ENCODE results near the gene H1-8. TPM values are rescaled to one million over a fixed set of nuclear protein-coding genes. Genes with fewer than 3 reads are reported as not detected.

H1-8 gene
- total RNA-seq, 4 donors from 2014 or later: not detected

DNA sequence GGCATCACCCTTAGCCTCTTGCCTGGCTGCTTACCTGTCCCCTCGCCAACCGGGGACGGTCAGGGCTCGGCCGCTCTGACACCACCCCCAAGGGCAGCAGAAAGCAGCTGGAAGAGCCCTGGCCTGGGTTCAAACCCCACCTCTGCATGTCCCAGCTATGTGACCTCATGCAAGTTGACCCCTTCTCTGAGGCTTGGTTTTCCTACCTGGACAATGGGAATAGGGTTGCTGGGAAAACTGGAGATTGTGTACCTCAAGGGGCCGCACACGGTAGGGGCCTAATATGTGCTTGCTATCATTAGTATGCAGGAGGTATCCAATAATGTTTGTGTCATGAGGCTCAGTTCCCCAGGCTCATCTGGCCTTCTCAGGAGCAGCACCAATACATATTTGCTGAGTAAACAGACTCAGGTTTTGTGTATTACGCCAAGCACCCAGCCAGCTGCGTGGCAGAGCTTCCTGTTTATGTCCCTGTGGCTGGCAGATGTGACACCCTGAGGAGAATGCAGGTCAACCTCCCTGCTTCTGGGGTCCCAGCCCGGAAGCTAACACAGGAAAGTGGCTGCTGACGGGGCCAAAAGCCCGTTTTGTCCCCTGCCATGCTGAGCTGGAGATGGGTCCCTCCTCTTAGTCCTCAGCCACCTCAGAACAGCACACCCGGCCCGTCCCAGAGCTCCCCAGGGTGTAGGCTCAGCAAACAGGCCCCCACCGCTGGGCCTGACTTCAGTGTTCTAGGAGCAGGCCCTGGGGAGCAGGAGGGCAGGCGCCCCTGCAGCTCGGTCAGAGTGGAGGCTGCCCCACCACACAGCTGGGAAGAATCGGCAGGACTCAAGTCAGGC, 33.8 kb downstream of the H1-8 start:
- TF ChIP-seq POLR2A (IDR thresholded peaks at IDR 0.05) (no peak), EP300 (IDR thresholded peaks at IDR 0.05) (peak; percentile 25 to 68)
- TF ChIP-seq, protein P1, sequence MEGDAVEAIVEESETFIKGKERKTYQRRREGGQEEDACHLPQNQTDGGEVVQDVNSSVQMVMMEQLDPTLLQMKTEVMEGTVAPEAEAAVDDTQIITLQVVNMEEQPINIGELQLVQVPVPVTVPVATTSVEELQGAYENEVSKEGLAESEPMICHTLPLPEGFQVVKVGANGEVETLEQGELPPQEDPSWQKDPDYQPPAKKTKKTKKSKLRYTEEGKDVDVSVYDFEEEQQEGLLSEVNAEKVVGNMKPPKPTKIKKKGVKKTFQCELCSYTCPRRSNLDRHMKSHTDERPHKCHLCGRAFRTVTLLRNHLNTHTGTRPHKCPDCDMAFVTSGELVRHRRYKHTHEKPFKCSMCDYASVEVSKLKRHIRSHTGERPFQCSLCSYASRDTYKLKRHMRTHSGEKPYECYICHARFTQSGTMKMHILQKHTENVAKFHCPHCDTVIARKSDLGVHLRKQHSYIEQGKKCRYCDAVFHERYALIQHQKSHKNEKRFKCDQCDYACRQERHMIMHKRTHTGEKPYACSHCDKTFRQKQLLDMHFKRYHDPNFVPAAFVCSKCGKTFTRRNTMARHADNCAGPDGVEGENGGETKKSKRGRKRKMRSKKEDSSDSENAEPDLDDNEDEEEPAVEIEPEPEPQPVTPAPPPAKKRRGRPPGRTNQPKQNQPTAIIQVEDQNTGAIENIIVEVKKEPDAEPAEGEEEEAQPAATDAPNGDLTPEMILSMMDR (IDR thresholded peaks at IDR 0.05): no peak
- peaks cover 0 to 45% (median 33%) of the 10 kb centered on the region in 4 donors for H3K4me1 ChIP-seq
- DNase-seq (ENCODE audit: low spot score in 2 of 2): peak in 1 of 2 donors; percentile 52
- no peak overlapping the region for H3K4me3 ChIP-seq
- H3K27me3 ChIP-seq: no peaks in the 10 kb centered on the region
- peak overlapping the region; percentile 34 to 91 (median 86) for H3K27ac ChIP-seq
- peaks cover 0 to 100% (median 6%) of the 10 kb centered on the region in 3 donors for H3K36me3 ChIP-seq
- 63 to 82% methylated on average over 15 to 18 of the region's 18 CpGs for WGBS, 2 donors
- H3K9me3 ChIP-seq: no peaks in the 10 kb centered on the region

DNA sequence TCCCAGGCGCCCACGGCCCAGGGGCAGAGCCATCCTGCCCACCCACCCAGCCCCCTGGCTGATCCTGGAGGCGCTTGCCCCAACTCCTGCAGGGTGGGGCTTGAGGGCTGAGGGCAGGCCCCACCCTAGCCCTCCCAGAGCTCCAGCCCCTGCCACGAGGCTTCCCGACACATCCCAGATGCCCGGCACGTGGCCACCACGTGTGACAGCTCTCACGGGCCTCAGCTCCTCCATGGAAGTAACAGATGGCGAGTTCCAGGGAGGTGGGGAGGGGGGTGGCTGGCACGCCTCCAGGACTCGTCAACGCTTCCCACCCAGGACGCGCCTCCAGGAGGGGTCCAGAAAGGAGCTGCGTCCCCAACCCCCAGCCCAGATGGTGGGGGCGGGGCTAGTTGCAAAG, 34.4 kb downstream of the H1-8 start:
- no peaks in the 10 kb centered on the region for H3K27me3 ChIP-seq
- H3K27ac ChIP-seq: peak overlapping the region; percentile 34 to 91 (median 86)
- H3K9me3 ChIP-seq: no peaks in the 10 kb centered on the region
- H3K4me3 ChIP-seq: no peak overlapping the region
- DNase-seq (ENCODE audit: low spot score in 2 of 2): peak; percentile 62 to 64
- H3K4me1 ChIP-seq: peaks cover 0 to 45% (median 33%) of the 10 kb centered on the region in 4 donors
- 35 to 41% methylated on average over 13 to 15 of the region's 17 CpGs for WGBS, 2 donors
- TF ChIP-seq EP300 (IDR thresholded peaks at IDR 0.05) (no peak), POLR2A (IDR thresholded peaks at IDR 0.05) (no peak)
- TF ChIP-seq, protein P1 (IDR thresholded peaks at IDR 0.05): no peak
- H3K36me3 ChIP-seq: peaks cover 0 to 100% (median 6%) of the 10 kb centered on the region in 3 donors

GRCh38 chr3:129577925-129578786, 35.2 kb downstream of the H1-8 start:
- H3K27ac ChIP-seq: peak overlapping the region in 3 of 4 donors; percentile 84 to 91 (median 89)
- H3K4me3 ChIP-seq: no peak overlapping the region
- TF ChIP-seq EP300 (IDR thresholded peaks at IDR 0.05) (no peak), POLR2A (IDR thresholded peaks at IDR 0.05) (no peak)
- TF ChIP-seq, protein P1 (IDR thresholded peaks at IDR 0.05): no peak
- no peaks in the 10 kb centered on the region for H3K27me3 ChIP-seq
- WGBS, 2 donors: 65 to 66% methylated on average over 18 to 19 of the region's 21 CpGs
- peaks cover 0 to 45% (median 33%) of the 10 kb centered on the region in 4 donors for H3K4me1 ChIP-seq
- peaks cover 0 to 100% (median 0%) of the 10 kb centered on the region in 3 donors for H3K36me3 ChIP-seq
- no peaks in the 10 kb centered on the region for H3K9me3 ChIP-seq
- DNase-seq (ENCODE audit: low spot score in 2 of 2): no peak

- H3K27ac ChIP-seq: peak overlapping the region in 2 of 4 donors; percentile 34 to 84
- H3K27me3 ChIP-seq: no peaks in the 10 kb centered on the region
- peaks cover 0 to 100% (median 0%) of the 10 kb centered on the region in 3 donors for H3K36me3 ChIP-seq
- WGBS, 2 donors: 73 to 79% methylated on average over 7 to 10 of the region's 10 CpGs
- DNase-seq (ENCODE audit: low spot score in 2 of 2): no peak
- no peak for TF ChIP-seq EP300 (IDR thresholded peaks at IDR 0.05)
- TF ChIP-seq, protein P1 (IDR thresholded peaks at IDR 0.05): no peak
- no peak overlapping the region for H3K4me3 ChIP-seq
- no peaks in the 10 kb centered on the region for H3K9me3 ChIP-seq
- peaks cover 0 to 45% (median 33%) of the 10 kb centered on the region in 4 donors for H3K4me1 ChIP-seq
Measured at GRCh38 chr3:129579991-129580390, 37.0 kb downstream of the H1-8 start.

Data from tibial nerve (tissue), 4 donors.